ENCODE measurements around the gene SDK1.

Gene SDK1

GRCh38 chr7:4029941-4030340, 728.9 kb downstream of the SDK1 start:
- TF ChIP-seq CTCF (conservative IDR thresholded peaks at IDR 0.05; ENCODE audit: control insufficient read depth, insufficient read depth, low read depth, low read length) = no peak
- no peak overlapping the region for H3K4me3 ChIP-seq (ENCODE audit: control insufficient read depth, low read depth, low read length)
- DNase-seq (ENCODE audit: low read depth) = no peak

- TF ChIP-seq CTCF (conservative IDR thresholded peaks at IDR 0.05; ENCODE audit: control insufficient read depth, insufficient read depth, low read depth, low read length) = no peak
- no peak overlapping the region for H3K4me3 ChIP-seq (ENCODE audit: control insufficient read depth, low read depth, low read length)
- no peak for DNase-seq (ENCODE audit: low read depth)
These were observed 729.4 kb downstream of the SDK1 start for GRCh38 chr7:4030346-4030950.

DNA sequence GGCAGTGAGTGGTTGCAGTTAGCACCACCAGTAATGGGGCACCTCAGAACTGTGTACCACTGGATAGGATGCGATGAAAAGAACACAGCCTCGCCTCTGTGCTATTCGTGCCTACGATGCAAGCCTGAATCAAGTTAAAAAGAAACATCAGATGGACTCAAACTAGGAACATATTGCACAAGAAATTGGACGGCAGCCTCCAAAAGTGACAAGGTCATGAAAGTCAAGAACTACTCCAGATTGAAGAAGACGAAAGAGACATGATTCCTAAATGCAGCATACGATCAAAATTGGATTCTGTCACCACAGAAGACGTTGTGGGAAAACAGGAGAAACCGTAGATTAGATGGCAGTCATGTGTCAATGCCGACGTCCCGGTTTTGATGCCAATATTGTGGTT, 732.9 kb downstream of the SDK1 start:
- no peak for TF ChIP-seq CTCF (conservative IDR thresholded peaks at IDR 0.05; ENCODE audit: control insufficient read depth, insufficient read depth, low read depth, low read length)
- H3K4me3 ChIP-seq (ENCODE audit: control insufficient read depth, low read depth, low read length) = no peak overlapping the region
- DNase-seq (ENCODE audit: low read depth) = no peak

- no peak for DNase-seq (ENCODE audit: low read depth)
- no peak overlapping the region for H3K4me3 ChIP-seq (ENCODE audit: control insufficient read depth, low read depth, low read length)
- TF ChIP-seq CTCF (conservative IDR thresholded peaks at IDR 0.05; ENCODE audit: control insufficient read depth, insufficient read depth, low read depth, low read length) = no peak
These were observed 736.3 kb downstream of the SDK1 start for GRCh38 chr7:4037308-4037707.

DNA sequence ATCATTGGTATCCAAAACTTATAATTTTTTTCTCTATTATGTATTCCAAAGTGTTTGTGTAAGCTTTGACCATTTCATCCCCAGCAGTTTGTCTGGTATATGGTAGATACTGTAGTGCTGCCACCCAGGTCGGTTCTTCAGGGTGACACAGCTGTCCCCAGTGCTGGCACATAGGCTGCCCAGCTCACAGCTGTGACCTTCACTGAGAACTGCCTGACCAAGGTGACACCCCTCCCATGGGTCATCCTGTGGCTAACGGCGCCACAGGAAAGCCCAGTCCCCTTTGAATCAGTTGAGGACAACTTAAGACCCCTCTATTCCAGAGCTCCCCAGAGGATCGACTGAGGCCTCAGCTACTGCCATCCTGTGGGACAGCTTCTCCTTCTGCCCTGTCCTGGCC, 736.8 kb downstream of the SDK1 start:
- H3K4me3 ChIP-seq (ENCODE audit: control insufficient read depth, low read depth, low read length) = no peak overlapping the region
- no peak for DNase-seq (ENCODE audit: low read depth)
- no peak for TF ChIP-seq CTCF (conservative IDR thresholded peaks at IDR 0.05; ENCODE audit: control insufficient read depth, insufficient read depth, low read depth, low read length)

DNA sequence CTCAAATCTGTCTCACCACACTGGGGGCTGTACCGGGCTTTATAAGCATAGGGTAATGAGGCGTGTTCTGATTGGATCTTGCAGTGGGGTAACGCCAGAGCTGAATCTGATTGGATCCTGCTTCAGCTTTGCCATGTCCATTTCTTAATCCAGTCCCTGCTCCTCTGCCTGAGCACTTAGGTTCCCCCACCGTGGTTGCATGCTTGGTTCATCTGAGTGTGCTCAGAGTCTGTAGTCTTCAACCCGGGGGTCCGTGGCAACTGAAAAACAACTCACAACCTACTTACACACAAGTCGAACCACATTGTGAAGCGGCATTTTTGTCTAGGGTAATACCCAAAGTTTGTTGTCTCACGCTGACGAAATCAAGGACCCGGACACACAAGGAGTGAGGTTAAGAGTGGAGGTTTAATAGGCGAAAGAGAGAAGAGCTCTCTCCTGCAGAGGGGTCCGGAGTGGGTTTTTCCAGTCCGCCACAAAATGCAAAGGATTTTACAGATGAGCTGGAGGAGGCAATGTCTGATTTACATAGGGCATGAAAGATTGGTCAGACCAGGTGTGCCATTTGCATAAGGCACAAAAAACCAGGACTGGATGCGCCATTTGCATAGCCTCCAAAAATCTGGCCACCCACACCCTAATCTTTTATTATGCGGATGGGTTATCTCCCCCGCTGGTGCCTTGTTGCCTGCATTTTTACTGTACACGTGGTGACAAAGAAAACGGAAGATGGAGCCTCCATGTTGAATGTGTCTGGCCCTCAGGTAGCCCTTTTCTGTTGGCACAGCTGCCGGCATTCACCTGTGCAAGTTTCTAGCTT, 739.3 kb downstream of the SDK1 start:
- no peak for TF ChIP-seq CTCF (conservative IDR thresholded peaks at IDR 0.05; ENCODE audit: control insufficient read depth, insufficient read depth, low read depth, low read length)
- no peak overlapping the region for H3K4me3 ChIP-seq (ENCODE audit: control insufficient read depth, low read depth, low read length)
- DNase-seq (ENCODE audit: low read depth) = no peak

Measured in fibroblast of mammary gland (primary cell).